Left hindlimb (tissue), 1 donor: ENCODE results near the gene DHRS13.
"Not testable (repeated sequence)": the region's sequence is repeated elsewhere in the genome, so short reads cannot be mapped to it uniquely, and the experiment has no call there.

Experiments
- DNase-seq: peaks from one replicate; pipeline ENCODE4 v3.0.0-alpha.2; 2018

The DHRS13 gene

DNA sequence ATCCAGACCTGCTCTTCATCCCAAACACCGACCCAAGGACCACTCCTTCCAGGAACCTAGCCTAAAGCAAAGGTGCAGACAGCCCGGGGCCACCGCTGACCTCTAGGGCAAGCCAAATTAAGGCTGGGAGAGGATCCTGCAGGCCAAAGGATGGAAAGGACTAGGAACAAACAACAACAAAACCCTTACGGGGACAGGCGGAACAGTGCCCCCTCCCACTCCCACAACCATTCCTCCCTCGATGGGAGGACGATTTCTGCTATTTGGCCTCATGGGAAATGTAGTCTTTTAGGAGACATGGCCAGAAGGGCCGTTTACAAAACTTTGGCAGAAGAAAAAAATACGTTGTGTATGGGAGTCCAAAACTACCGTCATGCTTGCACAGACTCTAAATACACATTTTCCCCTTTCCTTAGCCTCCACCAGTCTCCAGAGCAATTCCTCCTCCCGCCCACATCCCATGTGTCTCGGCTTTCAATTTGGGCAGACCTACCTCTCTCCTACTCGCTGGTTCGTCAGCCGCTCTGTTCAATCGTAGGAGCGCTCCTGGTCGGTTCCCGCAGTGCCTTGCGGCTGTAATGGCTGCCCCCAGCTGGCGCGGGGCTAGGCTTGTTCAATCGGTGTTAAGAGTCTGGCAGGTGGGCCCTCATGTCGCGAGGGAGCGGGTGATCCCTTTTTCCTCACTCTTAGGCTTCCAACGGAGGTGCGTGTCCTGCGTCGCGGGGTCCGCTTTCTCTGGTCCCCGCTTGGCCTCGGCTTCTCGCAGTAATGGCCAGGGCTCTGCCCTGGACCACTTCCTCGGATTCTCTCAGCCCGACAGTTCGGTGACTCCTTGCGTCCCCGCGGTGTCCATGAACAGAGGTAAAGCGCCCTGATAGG is 48.2 kb downstream of the DHRS13 start, which contains the start of gene ERAL1:
TSS of gene ERAL1 (plus strand) at position 560 of the 879 bp plus-strand sequence. CDS start at position 579, 19 bp downstream.
- peak; percentile 92 for DNase-seq

- DNase-seq = no peak
Measured at GRCh38 chr17:28853295-28853694, 49.6 kb downstream of the DHRS13 start.

DNA sequence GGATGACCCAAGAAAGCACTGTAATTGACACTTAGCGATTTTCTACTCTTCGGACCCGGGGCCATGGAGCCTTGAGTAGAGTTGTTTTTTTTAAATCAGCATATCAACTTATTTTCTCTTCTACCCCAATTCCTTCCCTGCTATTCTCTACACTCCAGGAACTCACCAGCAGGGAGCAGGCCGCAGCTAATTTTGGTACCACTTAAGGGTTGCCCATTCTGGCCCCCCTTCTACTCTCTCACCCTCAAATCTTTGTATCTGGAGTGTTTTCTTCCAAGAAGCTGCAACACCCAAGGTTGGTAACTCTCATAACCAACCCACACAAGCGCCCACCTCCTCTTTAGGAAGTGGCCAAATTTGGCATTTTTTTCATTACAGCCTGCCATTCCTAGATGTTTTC is 53.6 kb downstream of the DHRS13 start:
- DNase-seq = no peak

DNA sequence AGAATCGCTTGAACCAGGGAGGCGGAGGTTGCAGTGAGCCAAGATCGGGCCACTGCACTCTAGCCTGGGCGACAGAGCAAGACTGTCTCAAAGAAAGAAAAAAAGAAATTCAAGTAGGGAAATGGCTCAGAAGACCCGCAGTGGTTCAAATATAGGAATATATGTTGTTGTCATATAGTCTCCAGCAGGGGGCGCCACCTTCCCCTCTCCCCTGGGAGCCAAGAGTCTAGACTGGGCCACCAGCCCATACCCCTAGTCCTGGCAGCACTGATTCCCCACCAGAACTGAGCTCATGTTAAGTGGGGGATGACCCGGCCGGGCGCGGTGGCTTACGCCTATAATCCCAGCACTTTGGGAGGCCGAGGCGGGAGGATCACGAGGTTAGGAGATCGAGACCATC is 54.2 kb downstream of the DHRS13 start:
- DNase-seq = not testable (repeated sequence)
